HG02798 (cell line): ENCODE measurements around the gene TM4SF4.
A peak's percentile ranks its signal among the peaks of the same experiment; 100 is the strongest.

ENCODE experiments used
- ATAC-seq: cut with Tn5 transposase; IDR thresholded peaks from one replicate; pipeline ENCODE4 v1.9.1; 2021; ENCODE audit warnings: mild to moderate bottlenecking; ENCODE audit not compliant: unreplicated experiment, poor library complexity

Gene TM4SF4

DNA sequence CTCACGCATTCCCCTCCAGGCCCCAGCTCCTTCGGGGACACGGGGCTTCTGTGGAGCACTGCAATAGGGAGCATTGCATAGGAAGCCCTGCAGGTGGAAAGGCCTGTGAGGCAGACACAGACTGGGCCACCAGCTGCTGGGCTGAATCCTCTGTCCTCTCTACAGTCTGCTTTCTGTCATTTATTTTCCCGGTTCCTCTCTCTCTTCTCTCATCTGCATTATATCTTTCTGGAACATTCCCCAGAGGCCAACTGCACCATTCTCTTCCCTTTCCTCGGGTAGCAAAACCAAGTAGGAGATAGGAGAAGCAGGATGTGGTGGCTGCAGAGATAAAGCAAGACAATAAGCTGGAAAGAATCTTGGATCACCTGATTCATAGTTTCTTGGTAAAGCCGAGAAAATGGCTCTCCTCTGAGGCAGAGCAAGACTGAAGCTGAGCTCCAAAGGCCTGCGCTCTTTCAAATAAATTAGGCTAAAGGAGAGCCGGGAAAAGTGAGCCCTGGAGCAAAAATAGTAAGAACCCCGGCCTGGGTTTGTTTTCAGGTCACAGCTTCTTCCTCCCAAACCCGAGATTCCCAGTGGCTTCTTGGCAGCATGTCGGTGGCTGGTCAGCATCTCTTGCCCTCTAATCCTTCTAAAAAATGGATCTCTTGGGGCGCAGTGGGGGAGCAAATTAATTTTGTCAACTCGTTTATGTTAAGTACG, 5.3 kb downstream of the TM4SF4 start:
- no peak for ATAC-seq

- peak; percentile 96 for ATAC-seq
Measured at GRCh38 chr3:149480326-149481017, 6.0 kb downstream of the TM4SF4 start.

DNA sequence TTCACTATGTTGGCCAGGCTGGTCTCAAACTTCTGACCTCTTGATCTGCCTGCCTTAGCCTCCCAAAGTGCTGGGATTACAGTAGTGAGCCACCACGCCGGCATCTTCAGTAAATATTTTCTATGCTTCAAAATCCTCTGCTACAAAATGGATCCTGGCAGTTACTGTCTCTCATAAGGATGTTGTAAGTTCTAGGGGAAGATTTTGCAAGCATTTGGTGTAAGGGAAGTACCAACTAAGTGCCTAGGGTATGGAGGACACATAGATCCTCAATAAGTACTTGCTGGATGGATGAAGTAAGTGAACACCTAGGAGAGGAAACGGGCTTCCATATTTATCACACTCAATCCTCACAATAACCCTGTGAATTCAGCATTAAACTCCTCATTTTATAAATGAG, 6.6 kb downstream of the TM4SF4 start:
- no peak for ATAC-seq

GRCh38 chr3:149481491-149481890, 7.0 kb downstream of the TM4SF4 start:
- no peak for ATAC-seq

DNA sequence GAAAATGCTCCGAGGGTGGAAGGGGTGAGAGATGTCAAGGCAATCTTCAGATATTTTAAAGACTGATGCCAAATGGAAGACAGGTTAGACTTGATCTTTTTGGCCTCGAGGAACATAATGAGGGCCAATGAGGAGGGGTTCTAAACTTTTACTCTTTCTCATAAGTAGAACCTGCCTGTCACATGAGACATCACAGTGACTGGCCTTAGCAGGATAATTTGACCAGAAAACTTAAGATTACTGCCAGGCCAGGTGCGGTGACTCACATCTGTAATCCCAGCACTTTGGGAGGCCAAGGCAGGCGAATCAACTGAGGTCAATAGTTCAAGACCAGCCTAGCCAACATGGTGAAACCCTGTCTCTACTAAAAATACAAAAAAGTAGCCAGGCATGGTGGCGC, 12.2 kb downstream of the TM4SF4 start:
- no peak for ATAC-seq

- ATAC-seq: peak; percentile 76
Measured at GRCh38 chr3:149487598-149488197, 13.2 kb downstream of the TM4SF4 start.

- ATAC-seq: no peak
Measured at GRCh38 chr3:149489060-149489690, 14.7 kb downstream of the TM4SF4 start.

GRCh38 chr3:149490260-149490971, 15.9 kb downstream of the TM4SF4 start:
- no peak for ATAC-seq

GRCh38 chr3:149493315-149494021, 19.0 kb downstream of the TM4SF4 start:
- ATAC-seq: no peak

DNA sequence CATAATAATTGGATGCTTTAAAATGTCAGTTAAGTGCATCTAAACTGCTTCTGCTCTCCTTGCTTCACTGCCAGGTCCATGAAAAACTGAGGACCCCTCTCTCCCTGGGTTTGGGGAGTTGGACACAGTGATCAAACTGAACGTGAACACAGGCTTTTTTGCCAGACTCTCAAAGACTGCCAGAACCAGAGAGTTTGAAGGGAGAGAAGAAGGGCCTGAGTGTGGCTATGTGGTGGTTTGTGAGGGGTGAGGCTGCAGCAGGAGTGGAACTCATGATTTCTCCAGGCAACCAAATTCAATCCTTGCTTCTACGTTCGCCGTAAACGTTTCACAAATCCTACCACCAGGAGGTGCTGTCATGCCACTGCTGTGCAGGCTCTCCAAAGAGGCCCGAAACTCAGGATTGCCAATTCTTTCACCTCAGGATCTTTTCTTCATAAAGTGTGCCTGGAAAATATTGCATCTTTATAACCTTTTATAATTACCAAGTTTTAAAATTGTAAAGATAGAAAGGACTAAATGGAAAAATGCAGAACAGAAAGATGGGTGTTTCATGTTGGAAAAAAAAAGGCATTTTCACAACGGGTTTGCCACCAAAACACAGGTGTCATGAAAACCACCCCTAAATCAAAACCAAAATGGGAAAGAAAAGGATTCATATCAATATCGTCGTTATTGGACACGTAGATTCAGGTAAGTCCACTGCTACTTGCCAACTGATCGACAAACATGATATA, 19.7 kb downstream of the TM4SF4 start:
- ATAC-seq: no peak

GRCh38 chr3:149494759-149495580, 20.5 kb downstream of the TM4SF4 start:
- no peak for ATAC-seq

- ATAC-seq: no peak
Measured at GRCh38 chr3:149495581-149496125, 21.2 kb downstream of the TM4SF4 start.

- ATAC-seq: no peak
Measured at GRCh38 chr3:149496891-149497290, 22.4 kb downstream of the TM4SF4 start.

GRCh38 chr3:149497966-149498670, 23.6 kb downstream of the TM4SF4 start:
- no peak for ATAC-seq

- ATAC-seq: no peak
Measured at GRCh38 chr3:149501524-149501923, 27.0 kb downstream of the TM4SF4 start.

GRCh38 chr3:149502438-149502837, 27.9 kb downstream of the TM4SF4 start:
- no peak for ATAC-seq

- no peak for ATAC-seq
Measured at GRCh38 chr3:149506540-149506939, 32.0 kb downstream of the TM4SF4 start.
